HepG2 (cell line): ENCODE data around the gene DAPK1. TPM values are rescaled to one million over a fixed set of nuclear protein-coding genes. Genes with fewer than 3 reads are reported as not detected.

Experiments
- CTCF ChIP-seq: sonication (generic); formaldehyde crosslinking; IDR thresholded peaks from 2 replicates; pipeline ENCODE4 v1.5.0; 2020; ENCODE audit warnings: mild to moderate bottlenecking, missing genetic modification reagents, moderate library complexity
- EZH2 ChIP-seq: conservative IDR thresholded peaks from 2 replicates; pipeline ENCODE4 v1.6.1; 2012; ENCODE audit warnings: mild to moderate bottlenecking, low read depth, low read length, moderate library complexity
- HES4 ChIP-seq: sonication (generic); formaldehyde crosslinking; IDR thresholded peaks from 2 replicates; pipeline ENCODE4 v1.9.0; 2021; ENCODE audit warnings: mild to moderate bottlenecking, missing genetic modification reagents, borderline replicate concordance
- KAT2B ChIP-seq: fragments of 150-350 bp; IDR thresholded peaks from 2 replicates; pipeline ENCODE4 v1.6.1; 2014; ENCODE audit warnings: low read depth, low read length, borderline replicate concordance
- KMT2A ChIP-seq: sonication (generic); formaldehyde crosslinking; IDR thresholded peaks from 2 replicates; pipeline ENCODE4 v1.4.0; 2020; ENCODE audit warnings: missing genetic modification reagents
- NONO ChIP-seq, 2 experiments: fragments of 450-650 bp in 1 of 2; sonication (generic) in 1 of 2; formaldehyde crosslinking in 1 of 2; IDR thresholded peaks in 1 of 2; conservative IDR thresholded peaks in 1 of 2; 2 replicates each; pipeline versions ENCODE4 v1.6.1 to v1.8.0; 2017 to 2022; ENCODE audit warnings: mild to moderate bottlenecking in 1 of 2, missing genetic modification reagents in 1 of 2, moderate library complexity in 1 of 2
- PRDM4 ChIP-seq: sonication (generic); formaldehyde crosslinking; IDR thresholded peaks from 2 replicates; pipeline ENCODE4 v1.9.0; 2021; ENCODE audit warnings: missing genetic modification reagents, borderline replicate concordance
- RBM39 ChIP-seq: fragments of 200-400 bp; formaldehyde crosslinking; IDR thresholded peaks from one replicate; pipeline ENCODE4 v1.6.1; 2018; ENCODE audit warnings: antibody characterized with exemption, mild to moderate bottlenecking, low read depth, low read length; ENCODE audit not compliant: poor library complexity, severe bottlenecking
- SNRNP70 ChIP-seq: fragments of 200-400 bp; formaldehyde crosslinking; IDR thresholded peaks from 2 replicates; pipeline ENCODE4 v1.6.1; 2017; ENCODE audit warnings: mild to moderate bottlenecking, low read depth, low read length, moderate library complexity
- YEATS4 ChIP-seq: sonication (generic); formaldehyde crosslinking; IDR thresholded peaks from 2 replicates; pipeline ENCODE4 v1.4.0; 2020; ENCODE audit warnings: missing genetic modification reagents, borderline replicate concordance
- ZFY ChIP-seq: sonication (generic); formaldehyde crosslinking; IDR thresholded peaks from 2 replicates; pipeline ENCODE4 v1.4.0; 2020; ENCODE audit warnings: missing genetic modification reagents
- ZNF101 ChIP-seq: sonication (generic); formaldehyde crosslinking; IDR thresholded peaks from 2 replicates; pipeline ENCODE4 v1.4.0; 2020; ENCODE audit warnings: mild to moderate bottlenecking, low read depth, missing genetic modification reagents, borderline replicate concordance
- ZNF670 ChIP-seq: sonication (generic); formaldehyde crosslinking; IDR thresholded peaks from 2 replicates; pipeline ENCODE4 v1.8.0; 2022; ENCODE audit warnings: mild to moderate bottlenecking, missing genetic modification reagents, borderline replicate concordance
- ZNF792 ChIP-seq: IDR thresholded peaks from 2 replicates; pipeline ENCODE4 v1.6.1; 2016
- polyA plus RNA-seq, 8 experiments: library from polyadenylated mRNA; depleted of rRNA in 3 of 8; stranded (reverse) in 7 of 8; unstranded in 1 of 8; fragments of >200 nt; fragmentation: Illumina TruSeq in 4 of 8; extraction: Trizol in 4 of 8; gene quantifications; 2 replicates each; pipeline versions ENCODE4 v1.2.1 to v1.2.3, GENCODE V29; 2011 to 2016; ENCODE audit warnings: low read depth in 4 of 8, missing spikeins in 1 of 8, mixed read lengths in 1 of 8; ENCODE audit not compliant: insufficient read depth in 1 of 8
- total RNA-seq, 5 experiments: library from RNA; depleted of rRNA; stranded (reverse); fragments of >200 nt; fragmentation: Illumina TruSeq; extraction: Trizol; gene quantifications; 2 replicates each; pipeline ENCODE4 v1.2.3, GENCODE V29; 2016; ENCODE audit warnings: low read depth in 1 of 5
- TF ChIP-seq, protein P1 (sequence below): sonication (generic); formaldehyde crosslinking; IDR thresholded peaks from 2 replicates; pipeline ENCODE4 v1.5.1; 2020; ENCODE audit warnings: mild to moderate bottlenecking, missing genetic modification reagents, borderline replicate concordance
- TF ChIP-seq, protein P2 (sequence below): sonication (generic); formaldehyde crosslinking; IDR thresholded peaks from 2 replicates; pipeline ENCODE4 v1.4.0; 2020; ENCODE audit warnings: missing genetic modification reagents
- TF ChIP-seq, protein P3 (sequence below): sonication (generic); formaldehyde crosslinking; IDR thresholded peaks from 2 replicates; pipeline ENCODE4 v1.9.0; 2022; ENCODE audit warnings: low read depth, missing genetic modification reagents

Gene DAPK1
- total and polyA plus RNA-seq, 2 of the 13 experiments (the other 11 are each of a cell fraction or from before 2014, with no cell fraction given), result 35.7 to 35.9 TPM

DNA sequence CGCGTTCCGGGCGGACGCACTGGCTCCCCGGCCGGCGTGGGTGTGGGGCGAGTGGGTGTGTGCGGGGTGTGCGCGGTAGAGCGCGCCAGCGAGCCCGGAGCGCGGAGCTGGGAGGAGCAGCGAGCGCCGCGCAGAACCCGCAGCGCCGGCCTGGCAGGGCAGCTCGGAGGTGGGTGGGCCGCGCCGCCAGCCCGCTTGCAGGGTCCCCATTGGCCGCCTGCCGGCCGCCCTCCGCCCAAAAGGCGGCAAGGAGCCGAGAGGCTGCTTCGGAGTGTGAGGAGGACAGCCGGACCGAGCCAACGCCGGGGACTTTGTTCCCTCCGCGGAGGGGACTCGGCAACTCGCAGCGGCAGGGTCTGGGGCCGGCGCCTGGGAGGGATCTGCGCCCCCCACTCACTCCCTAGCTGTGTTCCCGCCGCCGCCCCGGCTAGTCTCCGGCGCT lies at the start of gene DAPK1 (continued):
- TF ChIP-seq, protein P1, sequence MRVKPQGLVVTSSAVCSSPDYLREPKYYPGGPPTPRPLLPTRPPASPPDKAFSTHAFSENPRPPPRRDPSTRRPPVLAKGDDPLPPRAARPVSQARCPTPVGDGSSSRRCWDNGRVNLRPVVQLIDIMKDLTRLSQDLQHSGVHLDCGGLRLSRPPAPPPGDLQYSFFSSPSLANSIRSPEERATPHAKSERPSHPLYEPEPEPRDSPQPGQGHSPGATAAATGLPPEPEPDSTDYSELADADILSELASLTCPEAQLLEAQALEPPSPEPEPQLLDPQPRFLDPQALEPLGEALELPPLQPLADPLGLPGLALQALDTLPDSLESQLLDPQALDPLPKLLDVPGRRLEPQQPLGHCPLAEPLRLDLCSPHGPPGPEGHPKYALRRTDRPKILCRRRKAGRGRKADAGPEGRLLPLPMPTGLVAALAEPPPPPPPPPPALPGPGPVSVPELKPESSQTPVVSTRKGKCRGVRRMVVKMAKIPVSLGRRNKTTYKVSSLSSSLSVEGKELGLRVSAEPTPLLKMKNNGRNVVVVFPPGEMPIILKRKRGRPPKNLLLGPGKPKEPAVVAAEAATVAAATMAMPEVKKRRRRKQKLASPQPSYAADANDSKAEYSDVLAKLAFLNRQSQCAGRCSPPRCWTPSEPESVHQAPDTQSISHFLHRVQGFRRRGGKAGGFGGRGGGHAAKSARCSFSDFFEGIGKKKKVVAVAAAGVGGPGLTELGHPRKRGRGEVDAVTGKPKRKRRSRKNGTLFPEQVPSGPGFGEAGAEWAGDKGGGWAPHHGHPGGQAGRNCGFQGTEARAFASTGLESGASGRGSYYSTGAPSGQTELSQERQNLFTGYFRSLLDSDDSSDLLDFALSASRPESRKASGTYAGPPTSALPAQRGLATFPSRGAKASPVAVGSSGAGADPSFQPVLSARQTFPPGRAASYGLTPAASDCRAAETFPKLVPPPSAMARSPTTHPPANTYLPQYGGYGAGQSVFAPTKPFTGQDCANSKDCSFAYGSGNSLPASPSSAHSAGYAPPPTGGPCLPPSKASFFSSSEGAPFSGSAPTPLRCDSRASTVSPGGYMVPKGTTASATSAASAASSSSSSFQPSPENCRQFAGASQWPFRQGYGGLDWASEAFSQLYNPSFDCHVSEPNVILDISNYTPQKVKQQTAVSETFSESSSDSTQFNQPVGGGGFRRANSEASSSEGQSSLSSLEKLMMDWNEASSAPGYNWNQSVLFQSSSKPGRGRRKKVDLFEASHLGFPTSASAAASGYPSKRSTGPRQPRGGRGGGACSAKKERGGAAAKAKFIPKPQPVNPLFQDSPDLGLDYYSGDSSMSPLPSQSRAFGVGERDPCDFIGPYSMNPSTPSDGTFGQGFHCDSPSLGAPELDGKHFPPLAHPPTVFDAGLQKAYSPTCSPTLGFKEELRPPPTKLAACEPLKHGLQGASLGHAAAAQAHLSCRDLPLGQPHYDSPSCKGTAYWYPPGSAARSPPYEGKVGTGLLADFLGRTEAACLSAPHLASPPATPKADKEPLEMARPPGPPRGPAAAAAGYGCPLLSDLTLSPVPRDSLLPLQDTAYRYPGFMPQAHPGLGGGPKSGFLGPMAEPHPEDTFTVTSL (CRISPR knock-in tag), result no peak
- TF ChIP-seq RBM39 (no peak), EZH2 (no peak), ZNF101 (CRISPR knock-in tag) (no peak), YEATS4 (CRISPR knock-in tag) (peak; percentile 68; the same call in 1 of the 2 replicates), ZFY (CRISPR knock-in tag) (peak; percentile 58), KMT2A (no peak; the same call in 1 of the 2 replicates), NONO (IDR thresholded peaks at IDR 0.05) (no peak), NONO (CRISPR knock-in tag; conservative IDR thresholded peaks at IDR 0.05) (no peak), KAT2B (no peak), ZNF670 (CRISPR knock-in tag) (0 out of 2 replicates have a peak, but pooled peaks have one; percentile 52), SNRNP70 (no peak), PRDM4 (CRISPR knock-in tag) (no peak), ZNF792 (CRISPR knock-in tag) (0 out of 2 replicates have a peak, but pooled peaks have one; percentile 16), HES4 (CRISPR knock-in tag) (0 out of 2 replicates have a peak, but pooled peaks have one; percentile 48), CTCF (CRISPR knock-in tag) (peak; percentile 61)
- TF ChIP-seq, protein P2, sequence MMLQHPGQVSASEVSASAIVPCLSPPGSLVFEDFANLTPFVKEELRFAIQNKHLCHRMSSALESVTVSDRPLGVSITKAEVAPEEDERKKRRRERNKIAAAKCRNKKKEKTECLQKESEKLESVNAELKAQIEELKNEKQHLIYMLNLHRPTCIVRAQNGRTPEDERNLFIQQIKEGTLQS (CRISPR knock-in tag), result no peak
- TF ChIP-seq, protein P3, sequence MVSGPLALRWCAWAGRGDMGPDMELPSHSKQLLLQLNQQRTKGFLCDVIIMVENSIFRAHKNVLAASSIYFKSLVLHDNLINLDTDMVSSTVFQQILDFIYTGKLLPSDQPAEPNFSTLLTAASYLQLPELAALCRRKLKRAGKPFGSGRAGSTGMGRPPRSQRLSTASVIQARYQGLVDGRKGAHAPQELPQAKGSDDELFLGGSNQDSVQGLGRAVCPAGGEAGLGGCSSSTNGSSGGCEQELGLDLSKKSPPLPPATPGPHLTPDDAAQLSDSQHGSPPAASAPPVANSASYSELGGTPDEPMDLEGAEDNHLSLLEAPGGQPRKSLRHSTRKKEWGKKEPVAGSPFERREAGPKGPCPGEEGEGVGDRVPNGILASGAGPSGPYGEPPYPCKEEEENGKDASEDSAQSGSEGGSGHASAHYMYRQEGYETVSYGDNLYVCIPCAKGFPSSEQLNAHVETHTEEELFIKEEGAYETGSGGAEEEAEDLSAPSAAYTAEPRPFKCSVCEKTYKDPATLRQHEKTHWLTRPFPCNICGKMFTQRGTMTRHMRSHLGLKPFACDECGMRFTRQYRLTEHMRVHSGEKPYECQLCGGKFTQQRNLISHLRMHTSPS (CRISPR knock-in tag), result no peak
